Mucosa of gallbladder (tissue), 1 donor: ENCODE results near the gene STARD13. TPM values are rescaled to one million over a fixed set of nuclear protein-coding genes. Genes with fewer than 3 reads are reported as not detected.

ENCODE experiments used
- DNase-seq: peaks from one replicate; pipeline ENCODE4 v3.0.0-alpha.2; 2020; ENCODE audit warnings: low spot score
- total RNA-seq: library from RNA; stranded (reverse); gene quantifications from one replicate; pipeline ENCODE4 v1.2.1, GENCODE V29; 2021
- donor health status: DM: no; HTN: no; CAD: no.

STARD13 gene
- total RNA-seq, 1 donor from 2014 or later: 36.1 TPM

DNA sequence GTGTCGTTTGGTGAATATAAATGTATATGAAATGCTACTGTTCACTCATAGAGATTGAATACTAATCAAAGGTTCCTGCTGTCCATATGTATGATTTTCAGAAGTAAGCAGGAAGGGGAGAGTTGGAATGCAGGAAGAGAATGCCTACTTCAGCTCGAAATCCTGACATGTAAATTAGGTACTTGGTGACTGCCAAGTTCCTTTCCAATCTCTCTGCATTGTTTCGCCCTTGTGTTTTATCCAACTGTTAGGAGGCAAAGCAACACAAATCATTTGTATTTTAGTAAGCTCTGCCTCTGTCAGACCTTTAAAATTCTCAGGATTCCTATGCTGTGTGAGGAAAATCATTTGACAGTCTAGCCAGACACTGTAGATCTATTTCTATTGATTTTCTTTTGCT is 9.0 kb downstream of the STARD13 start:
- DNase-seq: no peak

DNA sequence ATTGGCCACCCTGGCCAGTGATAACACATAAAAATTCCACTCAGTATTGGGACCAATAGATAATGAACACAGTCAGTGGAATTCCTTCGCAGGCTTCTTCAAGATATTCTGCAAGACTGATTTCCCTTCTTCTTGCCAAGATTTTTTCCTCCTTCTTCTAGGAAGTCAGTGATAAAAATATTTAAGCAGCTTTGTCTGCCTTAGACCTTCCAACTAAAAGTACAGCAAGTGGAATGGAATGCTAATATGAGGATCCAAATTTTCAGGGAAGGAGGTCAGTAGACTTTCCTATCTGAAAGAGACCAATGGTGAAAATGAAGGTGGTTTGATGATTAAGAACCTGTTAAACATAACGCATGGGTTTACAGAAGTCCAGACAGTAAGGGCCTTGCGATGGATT is 9.6 kb downstream of the STARD13 start:
- no peak for DNase-seq

DNA sequence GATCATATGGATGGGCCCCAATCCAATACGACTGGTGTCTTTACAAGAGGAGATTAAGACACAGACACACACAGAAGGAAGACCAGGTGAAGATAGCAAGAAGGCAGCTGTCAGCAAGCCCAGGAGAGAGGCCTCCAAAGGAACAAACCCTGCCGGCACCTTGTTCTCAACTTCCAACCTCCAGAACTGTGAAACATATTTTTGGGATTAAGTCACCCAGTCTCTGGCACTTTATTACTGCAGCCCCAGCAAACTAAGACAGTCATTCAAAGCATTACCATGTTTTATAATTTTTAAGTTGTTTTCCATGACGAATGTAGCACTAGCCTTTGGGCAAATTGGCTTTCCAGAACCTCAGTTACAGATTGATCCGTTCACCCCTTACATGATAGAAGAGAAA is 11.3 kb downstream of the STARD13 start:
- no peak for DNase-seq

DNA sequence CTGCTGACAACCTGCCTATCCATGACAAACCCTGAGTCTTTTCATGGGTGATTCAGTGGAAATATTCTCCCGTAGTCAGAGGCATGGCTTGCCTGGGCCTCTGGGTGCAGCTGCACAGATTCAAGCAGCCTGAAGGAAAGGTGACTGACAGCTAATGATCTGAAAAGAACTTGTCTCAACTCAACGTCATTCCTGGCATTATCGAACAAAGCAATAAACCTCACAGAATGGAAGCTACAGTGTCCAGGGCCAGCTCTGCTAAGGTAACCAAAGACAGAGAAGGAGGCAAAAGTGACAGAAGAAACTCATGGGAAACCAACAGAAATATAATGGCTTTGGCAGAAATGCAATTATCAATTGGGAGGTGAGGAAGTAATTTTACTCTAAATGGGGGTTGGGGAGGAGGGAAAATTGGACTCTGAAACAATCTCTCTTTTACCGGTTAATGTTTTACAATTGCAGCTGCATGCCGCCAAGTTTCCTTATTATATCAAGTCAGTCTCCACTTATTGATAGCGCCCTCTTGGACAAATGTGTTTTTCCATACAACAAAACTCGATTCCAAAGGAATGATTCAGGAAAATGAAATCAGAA is 12.9 kb downstream of the STARD13 start:
- DNase-seq: peak; percentile 46

DNA sequence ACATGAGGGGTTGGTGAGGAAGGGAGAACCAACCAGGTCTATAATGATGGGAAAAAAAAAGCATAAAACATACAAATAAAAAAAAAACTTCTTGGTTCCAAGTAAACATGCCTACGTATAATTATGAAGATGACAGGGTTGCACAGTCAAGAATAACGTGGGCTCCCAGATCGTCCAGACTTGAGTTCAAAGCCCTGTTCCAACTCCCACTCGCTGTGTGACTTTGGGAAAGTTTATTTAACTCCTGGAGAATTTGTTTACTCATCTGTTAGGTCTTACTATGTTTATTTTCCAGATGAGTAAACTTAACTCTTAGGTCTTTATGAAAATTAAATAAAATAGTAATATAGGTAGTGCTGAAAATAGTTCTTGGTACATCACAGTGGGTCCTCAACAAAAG is 13.8 kb downstream of the STARD13 start:
- DNase-seq: no peak

DNA sequence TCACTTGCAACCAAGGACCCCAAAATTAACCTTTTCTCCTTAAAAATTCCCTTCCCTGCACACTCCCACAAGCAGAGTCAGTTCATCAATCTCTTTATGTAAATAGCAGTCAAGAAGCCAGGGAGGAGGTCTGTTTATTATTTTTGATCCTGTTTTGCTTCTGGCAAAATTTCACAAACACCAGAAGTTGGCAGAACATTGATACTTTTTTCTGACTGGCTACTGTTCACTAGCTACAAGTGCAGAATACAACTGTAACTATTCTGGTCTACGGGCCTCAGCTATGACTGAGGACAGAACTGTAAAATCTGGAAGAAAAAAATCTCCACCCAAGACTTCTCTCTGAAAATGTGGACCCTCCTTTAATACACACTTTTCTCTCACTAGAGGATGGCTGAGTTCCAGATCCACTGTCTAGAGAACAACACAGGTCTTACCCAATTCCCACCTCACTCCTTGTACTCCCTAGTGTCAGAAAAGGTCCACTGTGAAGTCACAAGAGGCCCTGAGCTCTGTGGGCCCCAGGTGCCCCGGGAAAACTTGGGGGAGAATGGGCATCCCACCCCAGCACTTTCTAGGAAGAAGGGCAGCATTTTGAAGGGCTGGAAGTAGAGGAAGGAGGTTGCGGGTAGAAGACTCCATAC is 14.5 kb downstream of the STARD13 start:
- DNase-seq: no peak

DNA sequence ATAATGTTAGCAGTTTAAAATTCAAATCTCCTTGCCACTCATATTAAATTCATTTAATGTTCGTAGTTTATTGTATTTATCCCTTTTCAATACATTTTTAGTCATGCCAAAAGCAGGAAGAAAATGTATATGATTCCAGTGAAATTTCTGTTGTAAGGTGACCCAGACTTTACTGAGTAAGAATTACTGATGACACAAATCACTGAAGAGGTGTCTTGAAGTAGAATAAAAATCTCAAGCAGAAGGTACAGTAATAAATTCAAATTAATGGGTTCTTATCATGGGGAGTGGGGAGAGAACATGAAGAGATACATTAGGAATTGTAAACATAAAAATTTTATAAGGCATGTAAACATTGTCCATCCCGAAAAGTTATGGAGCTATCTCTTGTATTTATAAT is 19.9 kb downstream of the STARD13 start:
- DNase-seq: no peak

DNA sequence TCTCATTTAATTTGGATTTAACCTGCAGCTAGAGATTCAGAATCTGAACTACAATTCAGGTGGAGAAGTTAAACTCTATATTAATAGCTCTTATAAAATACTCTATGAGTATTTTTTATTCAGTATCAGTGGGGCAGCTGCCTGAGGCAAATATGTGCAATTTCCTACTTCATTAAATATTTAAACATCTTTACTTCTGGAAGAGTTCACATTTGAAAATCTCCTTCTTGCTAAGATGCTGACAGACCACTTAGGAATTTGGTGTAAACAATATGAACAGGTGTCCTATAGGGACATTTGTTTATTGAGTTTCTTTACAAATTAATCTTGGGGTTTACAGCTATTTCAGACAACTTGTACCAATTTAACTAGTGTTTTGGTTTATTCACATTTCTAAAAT is 20.4 kb downstream of the STARD13 start:
- no peak for DNase-seq

DNA sequence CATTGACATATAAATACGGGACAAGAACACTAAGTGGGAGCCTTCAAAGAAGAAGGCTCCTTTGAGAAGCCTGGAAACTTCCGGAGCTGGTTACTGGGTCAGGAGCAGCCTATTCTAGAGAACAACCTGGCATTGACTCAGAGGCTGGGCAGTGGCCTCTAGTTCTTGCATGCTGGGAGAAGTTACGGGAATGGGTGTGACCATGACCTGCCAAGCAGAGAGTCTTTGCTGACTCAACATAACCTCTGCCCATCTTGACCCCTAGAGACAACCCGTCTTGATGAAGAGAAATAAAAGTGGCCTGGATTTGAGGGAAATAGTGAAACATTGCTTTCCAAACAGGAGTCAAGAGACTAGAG is 21.0 kb downstream of the STARD13 start:
- peak; percentile 33 for DNase-seq

DNA sequence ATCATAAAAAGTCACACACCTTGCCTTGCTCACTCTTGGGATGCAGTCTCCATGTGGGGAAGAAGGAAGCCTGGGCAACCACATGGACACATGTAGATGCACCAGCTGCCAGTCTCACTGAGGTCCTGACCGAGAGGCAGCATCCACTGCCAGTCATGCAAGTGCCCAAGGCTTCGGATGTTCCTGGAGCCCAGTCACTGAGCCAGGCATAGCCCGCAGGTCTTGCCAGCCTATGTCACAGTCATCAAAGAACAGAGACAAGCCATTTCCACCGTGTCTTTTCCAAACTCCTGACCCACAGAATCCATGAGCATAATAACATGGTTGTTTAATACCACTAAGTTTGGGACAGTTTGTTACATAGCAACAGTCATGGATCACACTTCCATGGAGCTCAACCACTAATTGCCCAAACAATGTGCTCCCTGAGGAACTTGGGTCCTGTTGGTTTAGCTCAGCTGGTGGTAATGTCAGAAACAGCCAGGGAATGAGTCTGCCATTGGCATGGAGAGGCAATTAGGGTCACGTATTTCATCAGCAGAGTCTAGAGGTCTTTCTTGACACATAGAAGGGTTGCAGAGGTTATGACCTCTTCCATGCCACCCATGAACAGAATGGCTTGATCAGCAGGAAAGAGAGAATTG is 21.5 kb downstream of the STARD13 start:
- DNase-seq: no peak

DNA sequence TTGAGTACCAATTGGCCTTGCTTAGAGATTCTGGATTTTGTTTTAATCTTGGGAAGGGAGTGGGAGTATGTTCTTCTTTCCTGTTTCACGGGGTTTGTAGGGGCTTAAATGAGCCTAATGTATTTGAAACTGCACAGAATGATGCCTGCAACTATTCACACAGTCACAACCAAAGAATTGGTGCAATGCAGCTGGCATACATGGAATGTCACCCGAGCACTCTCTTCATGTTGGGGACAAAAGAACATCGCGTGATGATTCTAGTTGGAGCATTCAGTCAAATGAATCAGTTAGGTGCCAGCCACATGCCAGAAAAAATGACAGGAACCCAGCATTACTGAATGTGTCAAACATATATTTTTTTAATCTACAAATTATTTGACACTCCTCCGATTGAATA is 22.1 kb downstream of the STARD13 start:
- no peak for DNase-seq

DNA sequence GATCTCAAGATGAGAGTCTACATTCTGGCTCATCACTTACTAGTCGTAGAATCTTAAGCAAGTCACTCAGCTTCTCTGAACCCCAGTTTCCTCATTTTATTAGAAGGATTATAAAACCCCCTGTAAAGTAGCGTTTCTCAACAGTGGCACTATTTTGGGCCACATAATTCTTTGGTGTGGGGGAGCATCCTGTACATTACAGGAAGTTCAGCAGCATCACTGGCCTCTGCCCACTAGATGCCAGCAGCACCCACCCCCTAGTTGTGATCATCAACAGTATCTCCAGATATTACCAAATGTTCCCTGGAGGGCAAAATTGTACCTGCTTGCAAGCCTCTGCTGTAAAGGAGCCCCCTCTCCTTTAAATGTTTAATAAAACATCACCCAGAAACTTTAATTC is 22.6 kb downstream of the STARD13 start:
- DNase-seq: no peak

DNA sequence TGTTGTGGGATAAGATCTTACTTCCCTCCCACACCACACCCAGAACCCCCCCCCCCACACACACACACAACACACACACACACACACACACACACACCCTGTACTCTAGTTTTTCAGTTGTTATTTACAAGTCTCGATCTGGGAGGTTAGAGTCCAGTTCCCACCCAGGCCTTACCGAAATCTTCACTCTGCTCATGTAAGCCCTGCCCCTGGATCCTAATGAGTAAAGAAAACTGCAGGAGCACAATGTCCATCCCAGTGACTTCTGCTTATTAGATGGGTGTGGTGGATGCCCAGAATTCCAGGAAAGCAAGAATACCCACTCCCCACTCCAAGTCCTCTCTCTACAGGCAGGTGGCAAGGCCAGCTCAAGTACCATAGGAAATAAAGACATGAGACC is 23.0 kb downstream of the STARD13 start:
- DNase-seq: no peak

DNA sequence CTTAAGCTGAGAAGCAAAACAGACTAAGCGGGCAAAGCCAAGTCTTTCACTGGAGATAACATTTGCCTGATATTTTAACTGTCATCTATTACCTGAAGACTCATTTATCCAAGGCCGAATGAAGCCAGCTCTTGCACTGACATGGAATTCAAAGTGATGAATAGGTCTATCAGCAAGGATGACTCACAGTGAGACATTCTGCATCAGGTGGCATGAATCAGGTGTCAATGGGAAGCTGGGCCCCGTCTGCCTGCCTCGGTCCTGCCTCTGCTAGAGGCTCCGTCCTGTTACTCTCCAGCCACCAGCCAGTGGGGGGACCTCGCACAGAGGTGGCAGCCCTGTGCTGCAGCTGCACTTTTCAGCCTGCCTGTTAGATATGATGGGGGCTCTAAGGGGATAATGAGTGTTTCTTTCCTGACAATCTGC is 23.5 kb downstream of the STARD13 start:
- DNase-seq: peak; percentile 47

DNA sequence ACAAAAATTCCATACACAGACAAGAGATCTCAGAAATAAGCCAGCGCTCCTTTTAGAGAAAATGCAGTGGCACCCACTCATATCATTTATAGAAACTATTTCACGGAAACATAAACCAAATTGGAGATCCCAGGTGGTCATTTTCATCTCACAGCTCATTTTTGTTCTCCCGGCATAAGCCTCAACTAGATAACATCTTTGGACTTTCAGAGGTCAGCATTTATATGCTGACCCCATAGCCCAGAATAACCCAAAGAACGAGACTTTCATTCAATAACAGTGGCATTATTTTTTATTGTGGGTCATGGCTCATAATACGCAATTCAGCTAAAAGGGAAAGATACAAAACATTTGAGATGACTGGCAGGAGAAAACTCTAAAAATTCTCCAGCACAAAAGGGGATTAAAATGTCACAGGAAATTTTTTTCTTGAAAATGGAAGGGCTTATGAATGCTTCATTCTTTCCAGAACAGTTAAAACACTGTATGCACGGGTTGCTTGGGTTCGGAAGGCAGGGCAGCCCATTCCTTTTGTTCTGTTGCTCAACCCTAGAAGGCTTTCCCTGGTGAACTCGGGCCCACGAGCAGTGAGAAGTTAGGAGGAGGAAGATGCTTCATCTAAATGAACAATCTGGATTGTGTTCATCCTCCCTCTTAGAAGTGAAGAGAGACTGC is 24.0 kb downstream of the STARD13 start:
- no peak for DNase-seq

DNA sequence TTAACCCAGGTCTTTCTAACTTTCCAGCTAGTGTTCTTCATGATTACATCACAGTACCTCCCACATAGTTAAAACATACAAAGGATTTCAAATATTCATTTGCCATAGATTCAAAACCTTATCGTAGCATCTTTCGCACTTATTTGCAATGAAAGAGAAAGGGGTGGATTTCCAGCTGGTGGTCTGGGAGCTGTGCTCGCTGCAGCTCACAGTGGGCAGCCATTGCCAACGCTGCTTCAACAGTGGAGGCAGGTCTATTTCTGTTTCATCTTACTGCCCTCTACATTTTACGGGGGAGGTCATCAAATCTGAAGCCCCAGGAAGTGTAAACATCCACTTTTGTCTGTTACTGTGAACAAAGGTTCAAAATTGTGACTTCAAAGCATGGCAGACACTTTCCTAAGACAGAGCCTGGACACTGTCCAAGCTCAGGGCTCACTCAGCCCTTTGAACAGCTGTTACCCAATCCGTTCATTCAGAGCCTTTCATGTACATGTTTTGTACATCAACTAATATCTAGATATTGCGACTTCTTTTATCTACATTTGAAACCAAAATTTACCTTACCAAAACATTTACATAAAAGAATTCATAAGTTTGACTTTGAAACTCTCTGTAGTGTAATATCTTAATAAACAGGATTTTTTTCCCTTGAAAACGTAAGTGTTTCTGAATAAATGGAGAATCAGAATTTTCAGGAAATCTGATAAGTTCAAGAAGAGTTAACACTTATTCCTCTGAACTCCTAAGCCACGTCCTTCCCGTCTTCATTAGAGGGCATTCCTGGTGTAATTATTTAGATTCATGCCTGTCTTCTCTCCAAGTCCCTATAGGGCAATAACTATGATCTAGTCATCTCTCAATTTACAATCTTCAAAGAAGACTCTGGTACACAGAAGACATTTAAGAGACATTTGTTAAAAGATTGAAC is 25.1 kb downstream of the STARD13 start:
- DNase-seq: no peak

DNA sequence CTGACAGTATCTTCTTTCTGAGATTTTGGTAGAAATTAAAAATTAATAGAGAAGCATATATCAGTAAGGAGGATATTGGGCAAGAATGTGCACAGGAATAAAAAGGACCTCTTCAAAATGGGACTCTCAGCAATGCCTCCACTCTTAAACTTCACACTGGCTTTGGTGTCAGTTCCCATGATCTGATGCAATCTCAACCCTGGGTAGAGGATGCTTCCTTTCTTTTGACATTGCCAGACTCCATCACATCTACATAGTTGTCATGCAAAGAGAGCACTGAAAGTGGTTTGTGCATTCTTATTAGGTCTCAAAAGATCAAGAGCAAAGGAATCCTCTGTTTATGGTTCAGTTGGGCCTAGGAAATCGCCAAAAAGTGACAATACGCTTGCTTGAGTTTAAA is 26.3 kb downstream of the STARD13 start:
- no peak for DNase-seq

DNA sequence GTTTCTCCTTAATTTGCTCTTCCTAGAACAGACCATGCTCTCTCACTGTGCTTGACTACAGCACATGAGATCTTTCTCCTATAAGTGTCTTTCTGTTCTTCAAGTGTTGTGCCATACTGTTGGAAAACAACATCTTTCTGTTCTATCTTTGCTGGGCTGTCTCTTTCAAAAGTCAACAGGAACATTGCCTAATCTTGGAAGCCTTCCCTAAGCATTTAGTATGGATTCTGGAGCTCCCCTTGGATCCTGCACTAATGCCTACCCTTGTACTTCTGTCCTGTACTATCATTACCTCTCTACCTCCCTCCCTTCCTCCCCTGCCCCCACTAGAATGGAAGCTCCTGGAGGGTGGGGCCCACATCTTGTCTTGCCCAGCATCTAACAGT is 26.8 kb downstream of the STARD13 start:
- DNase-seq: no peak

DNA sequence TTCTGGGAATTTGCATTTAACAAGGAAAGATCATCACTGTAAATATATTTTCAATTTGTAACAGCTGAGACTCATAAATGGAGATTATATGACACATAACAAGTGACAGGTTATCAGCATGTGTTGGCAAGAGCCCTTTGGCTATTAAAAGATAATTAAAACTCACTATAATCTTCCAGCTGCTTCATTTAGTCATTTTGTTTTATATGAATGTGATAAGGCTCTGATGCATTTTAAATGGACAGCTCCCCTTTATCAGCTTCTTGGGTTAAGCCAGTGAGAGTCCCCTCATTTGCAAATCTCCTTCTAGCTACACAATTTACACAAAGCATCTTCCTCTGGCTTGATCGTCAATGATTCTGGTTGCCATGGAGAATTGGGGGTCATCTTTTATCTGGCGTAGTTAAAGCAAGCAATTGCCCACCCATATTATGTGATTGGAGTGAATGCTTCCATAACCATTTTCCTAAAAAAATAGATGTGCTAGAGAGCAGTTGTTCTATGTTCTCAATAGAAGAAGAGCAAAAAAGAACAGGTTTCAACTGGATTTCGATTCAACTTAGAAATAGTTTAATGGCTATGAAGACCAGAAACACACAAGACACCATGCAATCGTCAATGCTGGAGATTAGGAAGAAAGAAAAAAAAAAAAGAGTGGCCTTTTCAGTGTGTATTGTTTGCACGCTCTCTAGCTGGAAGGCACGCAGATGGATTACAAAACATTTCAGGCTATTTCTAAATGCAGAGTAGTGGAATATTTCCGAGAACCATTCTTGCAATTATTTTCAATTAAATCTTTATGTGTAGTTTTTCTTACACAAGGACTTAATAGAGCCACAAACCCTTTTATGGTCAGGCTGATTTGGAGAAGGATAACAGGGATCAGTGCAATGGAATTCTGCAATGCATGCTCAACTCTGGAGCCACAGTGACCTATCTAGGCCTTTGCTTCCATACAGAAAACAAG is 27.4 kb downstream of the STARD13 start:
- no peak for DNase-seq

DNA sequence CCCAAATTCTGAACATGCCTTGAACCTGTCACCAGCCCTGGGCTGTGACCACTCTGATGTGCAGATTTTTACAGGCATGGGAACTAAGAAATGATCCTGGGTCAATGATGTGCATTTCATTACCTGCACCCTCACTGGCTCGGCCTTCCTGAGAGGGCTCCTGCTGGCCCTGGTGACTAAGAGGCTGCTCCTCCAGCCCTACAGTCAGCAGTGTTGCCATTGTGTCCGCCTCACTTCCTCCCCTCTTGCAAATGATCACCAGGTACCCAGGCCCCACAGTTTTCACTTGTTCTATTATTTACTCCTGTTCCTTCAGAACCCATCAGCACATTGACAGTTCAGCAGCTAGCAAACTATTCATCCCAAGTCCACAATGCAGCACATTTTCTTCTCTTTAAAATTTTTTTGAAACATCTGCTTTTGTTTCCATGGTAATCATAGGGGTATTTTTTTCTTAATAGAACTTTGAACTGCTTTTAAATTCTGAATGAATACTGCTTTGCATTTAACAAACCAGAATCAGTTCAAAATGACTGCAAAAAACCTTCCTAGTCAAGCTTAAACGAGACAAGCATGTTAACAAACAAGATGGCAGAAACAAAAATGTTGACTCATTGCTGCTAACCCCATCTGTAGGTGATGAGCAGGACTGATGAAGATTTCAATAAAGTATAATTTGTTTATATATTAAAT is 29.3 kb downstream of the STARD13 start:
- no peak for DNase-seq
